GM18951 (cell line): ENCODE data around the gene ANKRD33B.
"Not testable (repeated sequence)": the region's sequence is repeated elsewhere in the genome, so short reads cannot be mapped to it uniquely, and the experiment has no call there.

Source experiments
- POLR2A ChIP-seq: IDR thresholded peaks from 4 replicates; pipeline ENCODE4 v1.6.1; 2011; ENCODE audit warnings: mild to moderate bottlenecking; ENCODE audit not compliant: insufficient read length, insufficient read depth; ENCODE audit errors: extremely low read depth
- in situ Hi-C: fragments of 300-500 bp; cut with MboI; formaldehyde crosslinking; loops from one replicate; pipeline ENCODE4 v1.12.0; 2022; ENCODE audit warnings: low sequenced_read_pairs, mixed read lengths, inconsistent platforms; ENCODE audit not compliant: unreplicated experiment

The ANKRD33B gene

DNA sequence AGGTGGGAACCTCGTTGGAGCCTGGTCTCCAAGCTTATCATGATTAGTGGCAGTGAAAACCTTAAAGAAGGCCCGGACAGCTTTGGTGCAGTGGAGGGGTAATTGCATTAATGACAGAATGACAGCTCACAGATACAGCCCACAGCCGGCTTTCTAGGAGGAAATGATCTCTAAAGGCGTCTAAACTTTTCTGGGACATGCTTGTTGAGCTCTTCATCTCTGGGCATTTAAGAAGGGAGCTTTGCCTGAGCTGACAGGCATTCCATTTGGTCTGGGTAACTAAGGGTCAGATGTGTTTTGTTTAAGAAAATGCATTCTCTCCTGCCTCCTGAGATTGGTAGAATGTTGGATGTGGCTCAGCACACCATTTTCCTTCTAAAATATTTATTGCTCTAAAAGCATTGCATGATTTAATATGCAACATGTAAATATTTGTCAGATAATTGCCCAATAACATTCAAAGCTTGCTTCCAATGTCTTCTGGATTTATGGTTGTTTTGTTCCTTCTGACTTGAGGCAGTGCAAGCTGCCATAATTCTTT lies 4.0 kb downstream of the ANKRD33B start:
- in situ Hi-C loops: no loop called here
- no peak for TF ChIP-seq POLR2A

DNA sequence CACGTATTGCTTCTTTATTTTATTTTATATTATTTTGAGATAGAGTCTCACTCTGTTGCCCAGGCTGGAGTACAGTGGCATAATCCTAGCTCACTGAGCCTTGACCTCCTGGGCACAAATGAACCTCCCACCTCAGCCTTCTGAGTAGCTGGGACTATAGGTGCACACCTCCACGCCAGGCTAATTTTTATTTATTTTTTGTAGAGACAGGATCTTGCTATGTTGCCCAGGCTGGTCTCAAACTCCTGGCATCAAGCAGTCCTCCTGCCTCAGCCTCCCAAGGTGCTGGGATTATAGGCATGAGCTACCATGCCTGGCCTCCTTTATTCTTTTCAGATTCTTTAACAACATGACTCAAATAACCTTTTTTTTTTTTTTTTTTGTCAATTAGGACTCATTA lies 6.7 kb downstream of the ANKRD33B start:
- in situ Hi-C loops: not testable (repeated sequence)

DNA sequence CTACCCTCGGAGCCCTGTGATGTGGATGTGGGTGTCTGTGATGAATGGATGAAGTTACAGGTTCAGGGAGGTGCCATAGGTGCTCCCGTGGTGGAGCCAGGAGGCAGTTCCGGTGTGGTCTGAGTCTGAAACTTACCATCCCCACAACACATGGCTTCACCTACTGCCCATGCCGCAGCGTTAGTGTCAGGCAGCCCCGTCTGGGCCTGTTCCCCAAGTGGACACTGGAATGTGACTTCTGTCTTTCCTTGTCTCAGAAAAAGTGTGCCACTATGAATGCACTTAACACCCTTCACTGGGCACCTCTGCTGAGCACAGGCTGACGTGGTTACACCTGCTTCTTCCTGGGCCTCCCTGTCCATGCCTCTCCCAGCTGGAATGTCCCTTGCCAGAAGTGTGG lies 8.6 kb downstream of the ANKRD33B start:
- in situ Hi-C loops: no loop called here
- no peak for TF ChIP-seq POLR2A

DNA sequence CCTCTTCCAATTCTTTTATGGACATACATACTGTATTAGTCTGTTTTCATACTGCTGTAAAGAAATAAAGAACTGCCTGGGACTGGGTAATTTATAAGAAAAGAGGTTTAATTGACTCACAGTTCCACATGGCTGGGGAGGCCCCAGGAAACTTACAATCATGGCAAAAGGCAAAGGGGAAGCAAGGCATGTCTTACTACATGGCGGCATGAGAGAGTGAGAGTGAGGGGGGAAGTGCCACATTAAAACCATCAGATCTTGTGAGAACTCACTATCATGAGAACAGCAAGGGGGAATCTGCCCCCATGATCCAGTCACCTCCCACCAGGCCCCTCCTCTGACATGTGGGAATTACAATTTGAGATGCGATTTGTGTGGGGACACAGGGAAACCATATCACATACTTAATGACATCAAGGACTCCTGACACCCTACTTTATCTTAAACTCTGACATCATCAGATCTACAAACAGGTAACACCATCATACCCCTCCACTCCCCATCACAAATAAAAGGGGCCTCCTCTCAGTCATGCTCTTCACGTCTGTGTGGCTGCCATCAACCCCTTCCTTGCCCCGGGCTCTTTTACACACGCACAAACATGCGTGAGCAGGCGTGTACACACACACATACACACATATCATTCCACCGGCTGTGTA lies 9.7 kb downstream of the ANKRD33B start:
- in situ Hi-C loops: no loop called here
- TF ChIP-seq POLR2A: no peak

DNA sequence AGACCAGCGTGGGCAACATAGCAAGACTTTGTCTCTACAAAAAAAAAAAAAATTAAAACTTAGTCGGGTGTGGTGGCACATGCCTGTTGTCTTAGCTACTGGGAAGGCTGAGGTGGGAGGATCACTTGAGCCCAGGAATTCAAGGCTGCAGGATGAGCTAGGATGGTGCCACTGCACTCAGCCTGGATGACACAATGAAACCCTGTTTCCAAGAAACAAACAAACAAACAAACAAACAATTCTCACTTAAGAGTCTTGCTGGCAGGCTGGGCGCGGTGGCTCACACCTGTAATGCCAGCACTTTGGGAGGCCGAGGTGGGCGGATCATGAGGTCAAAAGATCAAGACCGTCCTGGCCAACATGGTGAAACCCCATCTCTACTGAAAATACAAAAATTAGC lies 11.0 kb downstream of the ANKRD33B start:
- in situ Hi-C loops: not testable (repeated sequence)

DNA sequence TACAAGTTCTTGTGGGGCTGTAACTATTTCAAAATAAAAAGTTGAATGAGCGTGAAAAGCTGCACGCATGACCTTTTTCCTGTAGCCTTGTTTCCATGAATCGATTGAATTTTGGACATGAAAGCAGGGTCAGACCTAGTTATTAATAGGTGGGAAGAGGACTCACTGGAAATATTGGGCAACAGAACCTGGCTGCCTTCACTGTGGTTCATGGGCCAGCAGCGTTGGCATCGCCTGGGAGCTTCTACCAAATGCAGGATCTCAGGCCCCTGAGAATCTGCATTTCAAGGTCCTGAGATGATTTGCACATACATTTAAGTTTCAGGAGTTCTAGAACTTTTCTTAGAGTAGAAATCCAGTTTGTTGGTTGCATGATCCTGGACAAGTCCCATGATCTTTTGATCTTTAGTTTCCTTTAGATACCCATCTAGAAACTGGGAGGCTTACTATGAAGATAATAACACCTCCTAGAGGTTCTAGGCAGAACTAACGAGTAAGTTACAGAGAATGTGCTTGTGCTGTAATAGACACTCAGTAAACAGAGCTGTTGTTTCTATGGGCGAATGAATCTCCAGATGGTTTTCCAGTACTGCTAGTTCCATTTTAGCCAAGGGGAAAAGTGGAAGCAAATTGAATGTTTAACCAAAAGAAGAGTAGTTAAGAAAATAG lies 12.4 kb downstream of the ANKRD33B start:
- in situ Hi-C loops: no loop called here
- no peak for TF ChIP-seq POLR2A

DNA sequence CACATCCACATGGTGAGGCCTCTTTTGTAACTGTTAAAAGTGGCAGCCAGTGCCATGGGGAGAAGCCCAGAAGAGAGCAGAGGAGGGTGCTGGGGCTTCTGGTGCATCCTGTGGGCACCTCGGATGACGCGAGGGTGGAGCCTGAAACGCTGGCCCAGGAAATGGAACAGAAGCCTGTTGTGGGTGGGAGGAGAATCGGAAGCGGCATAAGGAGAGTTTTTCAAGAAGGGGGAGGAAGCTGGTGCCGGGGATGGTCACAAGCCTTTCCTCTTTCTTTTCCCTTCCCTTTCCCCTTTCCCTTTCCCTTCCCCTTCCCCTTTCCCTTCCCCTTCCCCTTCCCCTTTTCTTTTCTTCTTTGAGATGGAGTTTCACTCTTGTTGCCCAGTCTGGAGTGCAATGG lies 12.9 kb downstream of the ANKRD33B start:
- no peak for TF ChIP-seq POLR2A

DNA sequence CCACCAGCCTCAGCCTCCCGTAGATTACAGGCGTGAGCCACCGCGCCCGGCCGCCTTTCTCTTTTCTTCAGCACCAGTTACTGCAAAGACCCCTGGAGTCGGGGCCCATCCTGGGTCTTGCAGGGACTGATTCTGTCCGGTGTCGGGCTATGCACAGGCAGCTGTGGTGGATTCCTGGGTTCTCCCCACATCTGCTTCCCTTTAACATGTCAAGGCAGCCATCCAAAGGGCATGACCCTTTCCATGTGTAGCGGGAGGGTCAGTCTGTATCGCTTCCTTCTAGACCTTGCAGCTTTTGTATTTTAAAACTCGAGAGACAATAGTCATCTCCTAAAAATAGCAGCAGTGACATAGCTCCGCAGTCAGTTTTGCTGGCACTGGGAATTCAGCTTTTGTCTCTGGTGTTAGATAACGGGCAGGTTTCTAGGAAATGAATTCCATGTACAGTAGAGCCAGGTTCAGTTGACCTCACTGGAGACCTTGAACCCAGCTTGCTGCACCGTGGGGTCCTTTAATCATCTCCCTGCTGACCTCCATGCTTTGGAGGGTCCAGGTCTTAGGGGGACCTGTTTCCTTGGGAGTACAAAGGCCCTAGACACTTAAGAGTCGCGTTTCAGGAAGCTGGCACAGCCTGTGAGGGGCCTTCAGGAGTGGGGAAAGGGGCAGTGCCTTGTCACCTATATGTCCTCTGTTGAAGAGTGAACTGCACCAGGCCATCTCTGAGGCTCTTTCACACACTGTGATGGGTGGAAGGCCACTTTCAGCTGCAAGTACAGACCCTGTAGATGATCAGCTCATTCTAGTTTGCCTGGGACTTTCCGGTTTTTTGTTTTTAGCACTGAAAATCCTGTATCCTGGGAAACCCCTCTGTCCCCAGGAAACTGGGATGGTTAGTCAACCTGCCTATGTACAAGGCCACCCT lies 13.8 kb downstream of the ANKRD33B start:
- in situ Hi-C loops: no loop called here
- TF ChIP-seq POLR2A: peak; percentile 30

More for the DNA sequence above, 12.9 kb downstream of the ANKRD33B start:
- in situ Hi-C loops: no loop called here

DNA sequence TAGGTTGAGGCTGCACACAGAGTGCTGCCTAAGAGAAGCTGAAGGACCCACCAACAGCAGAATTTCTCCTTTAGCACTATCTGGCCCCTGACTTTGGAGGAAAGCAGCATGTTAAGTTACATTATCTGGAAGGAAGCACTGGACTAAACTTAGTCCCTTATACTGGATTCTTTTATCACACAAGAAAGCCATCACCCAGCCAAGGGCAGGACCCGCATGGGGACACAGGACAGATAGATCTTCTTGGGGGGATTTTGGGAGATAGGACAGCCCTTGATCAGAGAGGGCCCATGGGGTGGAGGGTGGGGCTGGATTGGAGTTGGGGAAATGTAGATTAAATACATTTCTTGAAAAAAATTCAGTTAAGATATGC lies 14.4 kb downstream of the ANKRD33B start:
- no peak for TF ChIP-seq POLR2A
- in situ Hi-C loops: no loop called here

DNA sequence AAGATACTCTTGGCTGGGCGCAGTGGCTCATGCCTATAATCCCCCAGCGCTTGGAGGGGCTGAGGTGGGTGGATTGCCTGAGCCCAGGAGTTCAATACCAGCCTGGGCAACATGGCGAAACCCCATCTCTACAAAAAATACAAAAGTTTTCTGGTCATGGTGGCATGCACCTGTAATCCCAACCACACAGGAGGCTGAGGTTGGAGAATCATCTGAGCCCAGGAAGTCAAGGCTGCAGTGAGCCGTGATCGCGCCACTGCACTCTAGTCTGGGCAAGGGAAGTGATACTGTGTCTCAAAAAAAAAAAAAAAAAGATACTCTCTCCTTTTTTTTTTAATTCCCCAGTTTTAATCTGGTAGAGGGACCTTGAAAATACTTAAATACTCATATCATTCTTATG lies 15.0 kb downstream of the ANKRD33B start:
- TF ChIP-seq POLR2A: no peak
- in situ Hi-C loops: no loop called here

DNA sequence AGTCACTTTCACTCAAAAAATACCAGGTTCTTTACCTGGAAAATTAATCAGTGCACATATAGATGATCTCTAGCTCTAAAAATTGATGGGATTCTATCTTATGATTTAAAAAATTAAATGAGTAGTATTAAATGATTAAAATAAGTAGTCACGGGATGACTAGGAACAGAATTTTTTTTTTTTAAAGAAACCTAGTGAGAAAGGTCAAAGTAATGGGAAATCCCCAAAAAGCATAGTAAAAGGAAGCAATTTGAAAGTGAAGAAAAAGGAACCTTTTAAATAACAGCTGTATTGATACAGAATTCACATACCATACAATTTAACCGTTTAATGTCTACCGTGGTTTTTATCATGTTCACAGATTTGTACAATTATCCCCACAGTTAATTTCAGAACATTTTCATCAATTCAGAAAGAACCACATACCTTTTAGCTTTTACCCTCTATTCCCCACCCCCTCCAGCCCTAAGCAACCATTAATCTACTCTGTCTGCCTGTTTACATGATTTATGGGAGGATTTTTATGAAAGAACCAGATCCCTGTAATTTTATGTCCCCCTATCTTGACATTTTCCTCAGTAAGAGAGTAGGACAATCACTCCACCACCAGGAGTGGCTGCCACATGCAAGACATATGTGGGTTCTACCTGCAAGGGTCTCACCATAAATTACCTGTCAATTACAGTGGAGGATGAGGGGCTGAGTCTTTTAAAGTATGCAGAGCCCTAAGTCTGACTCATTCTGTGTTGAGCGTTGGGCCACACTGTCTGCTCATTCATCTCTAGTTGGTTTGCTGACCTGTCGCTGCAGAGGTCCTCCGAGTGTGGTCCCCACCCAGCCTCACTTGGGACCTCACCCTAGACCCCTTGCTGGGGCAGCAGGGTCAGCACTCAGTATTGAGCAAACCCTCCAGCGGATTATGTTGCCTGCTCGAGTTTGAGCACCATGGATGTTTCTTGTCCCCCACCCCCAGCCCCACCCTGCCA lies 16.0 kb downstream of the ANKRD33B start:
- in situ Hi-C loops: no loop called here
- no peak for TF ChIP-seq POLR2A

DNA sequence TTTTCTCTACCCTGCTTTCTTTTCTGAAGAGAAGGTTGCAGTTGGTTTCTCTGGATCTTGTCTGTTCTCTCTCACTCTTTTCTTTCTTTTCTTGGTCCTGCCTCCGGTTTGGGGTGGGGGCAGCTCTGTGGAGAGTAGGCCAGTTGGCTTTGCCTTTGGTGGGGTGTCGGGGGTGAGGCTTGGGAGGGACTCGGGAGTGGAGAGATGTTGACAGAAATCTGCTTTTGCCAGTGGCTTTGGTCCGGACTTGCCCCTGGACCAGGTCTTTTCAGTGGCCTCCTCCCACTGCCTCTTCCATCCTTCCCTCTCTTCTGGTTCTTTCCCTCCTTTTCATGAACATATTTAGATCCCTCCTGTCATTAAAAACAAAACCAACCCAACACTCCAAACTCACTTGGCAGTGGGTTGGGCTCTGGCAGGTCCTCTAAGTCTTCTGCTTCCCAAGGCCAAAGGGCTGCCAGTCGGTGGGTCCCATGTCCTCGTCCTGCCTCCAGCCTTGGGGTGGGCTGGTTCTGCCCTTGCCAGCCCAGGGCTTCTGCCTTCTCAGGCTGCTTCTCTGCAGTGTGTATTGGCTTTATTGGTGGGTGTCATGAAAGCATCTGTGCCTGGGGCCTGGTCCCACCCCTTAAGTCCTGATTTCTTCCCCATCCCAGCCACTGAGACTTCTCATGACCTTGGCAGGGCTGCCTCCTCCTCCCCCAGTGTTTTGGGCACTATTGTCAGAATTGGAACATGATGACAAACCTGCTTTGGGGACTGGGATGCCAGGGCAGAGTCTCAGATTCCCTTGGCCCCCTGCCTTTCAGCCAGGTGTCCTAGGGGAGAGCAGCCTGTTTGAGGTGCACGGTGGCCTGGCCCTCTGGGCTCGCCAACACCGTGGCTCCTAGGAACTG lies 16.9 kb downstream of the ANKRD33B start:
- in situ Hi-C loops: no loop called here
- no peak for TF ChIP-seq POLR2A
